Neuronal stem cell (in vitro differentiated cells): ENCODE data around the gene CEP95.

Source experiments
- DNase-seq: peaks from one replicate; pipeline ENCODE4 v3.0.0-alpha.2; 2013; ENCODE audit warnings: low spot score
- H2AFZ ChIP-seq: one replicate; pipeline ENCODE4 v1.6.1; 2013; ENCODE audit warnings: mild to moderate bottlenecking, low read length, inconsistent platforms
- H2AK5ac ChIP-seq: 2 replicates; pipeline ENCODE4 v1.6.1; 2013; ENCODE audit warnings: low read depth, mild to moderate bottlenecking, inconsistent platforms, low read length, moderate library complexity, mixed read lengths
- H2BK120ac ChIP-seq: 2 replicates; pipeline ENCODE4 v1.6.1; 2013; ENCODE audit warnings: low read depth, mild to moderate bottlenecking, inconsistent platforms, low read length, moderate library complexity, mixed read lengths
- H2BK12ac ChIP-seq: one replicate; pipeline ENCODE4 v1.6.1; 2013; ENCODE audit warnings: low read length, inconsistent platforms
- H2BK15ac ChIP-seq: 2 replicates; pipeline ENCODE4 v1.6.1; 2013; ENCODE audit warnings: mild to moderate bottlenecking, low read length, inconsistent platforms, mixed read lengths
- H2BK5ac ChIP-seq: one replicate; pipeline ENCODE4 v1.6.1; 2013; ENCODE audit warnings: inconsistent platforms, mild to moderate bottlenecking, low read length, moderate library complexity
- H3K14ac ChIP-seq: one replicate; pipeline ENCODE4 v1.6.1; 2013; ENCODE audit warnings: low read length, inconsistent platforms
- H3K18ac ChIP-seq: 2 replicates; pipeline ENCODE4 v1.6.1; 2013; ENCODE audit warnings: low read length, inconsistent platforms
- H3K23ac ChIP-seq: 2 replicates; pipeline ENCODE4 v1.6.1; 2013; ENCODE audit warnings: low read depth, mild to moderate bottlenecking, mixed read lengths, low read length, inconsistent platforms; ENCODE audit not compliant: poor library complexity
- H3K27ac ChIP-seq: replicated peaks from 3 replicates; pipeline ENCODE4 v1.5.1; 2013; ENCODE audit warnings: low read length, inconsistent platforms
- H3K27me3 ChIP-seq, 3 experiments: 2 replicates each; pipeline ENCODE4 v1.6.1; 2013; ENCODE audit warnings: low read length in 3 of 3, mild to moderate bottlenecking in 2 of 3, inconsistent platforms in 1 of 3, low read depth in 1 of 3, mixed read lengths in 1 of 3, moderate library complexity in 1 of 3; ENCODE audit not compliant: control insufficient read depth in 3 of 3, insufficient read depth in 3 of 3
- H3K36me3 ChIP-seq, 2 donors: replicated peaks in 1 of 2; 2 replicates each; pipeline ENCODE4 v1.6.1; 2013; ENCODE audit warnings: low read length in 2 of 2; ENCODE audit not compliant: control insufficient read depth in 2 of 2, insufficient read depth in 2 of 2
- H3K4ac ChIP-seq: 2 replicates; pipeline ENCODE4 v1.6.1; 2013; ENCODE audit warnings: inconsistent platforms, mild to moderate bottlenecking, low read length, moderate library complexity
- H3K4me1 ChIP-seq, 2 donors: 1 replicate in 1 of 2; 2 replicates in 1 of 2; pipeline ENCODE4 v1.6.1; 2013; ENCODE audit warnings: low read length in 2 of 2, low read depth in 1 of 2; ENCODE audit not compliant: control insufficient read depth in 2 of 2, insufficient read depth in 1 of 2
- H3K4me2 ChIP-seq: one replicate; pipeline ENCODE4 v1.6.1; 2013; ENCODE audit warnings: mild to moderate bottlenecking, low read length, inconsistent platforms; ENCODE audit not compliant: insufficient read depth, poor library complexity, severe bottlenecking
- H3K4me3 ChIP-seq, 2 donors: 2 replicates each; pipeline ENCODE4 v1.5.1; 2013; ENCODE audit warnings: low read length in 2 of 2, mild to moderate bottlenecking in 2 of 2, inconsistent platforms in 1 of 2, moderate library complexity in 1 of 2
- H3K79me1 ChIP-seq: one replicate; pipeline ENCODE4 v1.6.1; 2013; ENCODE audit warnings: low read depth, mild to moderate bottlenecking, inconsistent platforms, low read length, moderate library complexity
- H3K9ac ChIP-seq: one replicate; pipeline ENCODE4 v1.6.1; 2013; ENCODE audit warnings: mild to moderate bottlenecking, low read depth, low read length, inconsistent platforms; ENCODE audit not compliant: poor library complexity
- H3K9me3 ChIP-seq, 2 donors: replicated peaks in 1 of 2; 2 replicates each; pipeline versions ENCODE3 to v1.6.1; 2013; ENCODE audit warnings: low read length in 2 of 2, mild to moderate bottlenecking in 2 of 2, inconsistent platforms in 1 of 2, low read depth in 1 of 2, mixed read lengths in 1 of 2, moderate library complexity in 1 of 2; ENCODE audit not compliant: control insufficient read depth in 2 of 2, insufficient read depth in 1 of 2
- H4K8ac ChIP-seq: one replicate; pipeline ENCODE4 v1.6.1; 2013; ENCODE audit warnings: low read depth, mild to moderate bottlenecking, inconsistent platforms, low read length, moderate library complexity
- H4K91ac ChIP-seq: one replicate; pipeline ENCODE4 v1.6.1; 2013; ENCODE audit warnings: low read length, low read depth, mild to moderate bottlenecking, inconsistent platforms; ENCODE audit not compliant: poor library complexity
- WGBS, 2 donors: extraction: QIAGEN DNeasy Blood & Tissue Kit; methylation state at CpG; one replicate each; pipeline ENCODE4 v1.1.7; 2013; ENCODE audit warnings: missing lambda C conversion rate in 2 of 2, mixed read lengths in 1 of 2; ENCODE audit not compliant: insufficient read length in 2 of 2, insufficient replicate concordance in 1 of 2; ENCODE audit errors: extremely low coverage in 2 of 2; 5-methylcytosine and 5-hydroxymethylcytosine counted together

The CEP95 gene

DNA sequence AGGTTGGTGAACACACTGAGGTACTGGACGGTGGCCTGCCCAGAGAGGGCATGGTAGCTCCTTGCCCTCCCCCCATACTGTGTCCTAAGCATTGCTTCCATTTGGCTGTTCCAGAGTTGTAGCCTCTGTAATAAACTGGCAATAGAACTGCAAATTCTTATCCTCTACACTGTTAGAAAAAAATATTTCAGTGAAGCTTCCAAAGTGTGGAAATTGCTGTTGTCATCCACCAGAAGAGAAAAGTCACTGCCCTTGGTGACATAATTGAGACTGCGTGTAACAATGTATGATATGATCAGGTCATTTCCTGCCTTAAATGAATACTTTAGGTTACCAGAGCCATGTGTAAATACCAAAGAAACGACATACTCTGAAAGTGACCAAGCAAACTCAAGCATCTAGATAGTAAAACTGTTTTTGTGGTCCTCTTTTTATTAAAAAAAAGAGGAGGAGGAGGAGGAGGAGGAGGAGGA, 65.9 kb downstream of the CEP95 start:
- Histone ChIP-seq H3K4me2 (no peak overlapping the region), H3K4me3 (no peak overlapping the region), H3K36me3 (peaks cover 2 to 52% of the 10 kb centered on the region in 2 donors), H3K27me3 (no peaks in the 10 kb centered on the region), H3K9me3 (no peaks in the 10 kb centered on the region), H4K91ac (no peak overlapping the region), H3K4ac (no peak overlapping the region), H2AK5ac (no peak overlapping the region), H2BK120ac (no peak overlapping the region), H3K4me1 (no peaks in the 10 kb centered on the region), H3K18ac (no peak overlapping the region), H2AFZ (no peak overlapping the region), H4K8ac (no peak overlapping the region), H2BK15ac (no peak overlapping the region), H2BK5ac (no peak overlapping the region), H3K9ac (no peak overlapping the region), H3K14ac (no peak overlapping the region), H3K27ac (no peak overlapping the region), H2BK12ac (no peak overlapping the region), H3K79me1 (no peaks in the 10 kb centered on the region), H3K23ac (no peak overlapping the region)
- no peak for DNase-seq
- WGBS, 2 donors: no CpG with 5 or more reads among the region's 3 CpGs

GRCh38 chr17:64573214-64573613, 66.4 kb downstream of the CEP95 start:
- no peak overlapping the region for H2BK15ac ChIP-seq
- H3K4me3 ChIP-seq: no peak overlapping the region
- no peaks in the 10 kb centered on the region for H3K4me1 ChIP-seq
- peaks cover 2 to 55% of the 10 kb centered on the region in 2 donors for H3K36me3 ChIP-seq
- H3K4me2 ChIP-seq: no peak overlapping the region
- no peak overlapping the region for H3K27ac ChIP-seq
- no peak overlapping the region for H3K4ac ChIP-seq
- no peak overlapping the region for H3K23ac ChIP-seq
- H3K9ac ChIP-seq: no peak overlapping the region
- H3K18ac ChIP-seq: no peak overlapping the region
- no peak overlapping the region for H2BK5ac ChIP-seq
- H2BK120ac ChIP-seq: no peak overlapping the region
- no peak overlapping the region for H3K14ac ChIP-seq
- H3K9me3 ChIP-seq: no peaks in the 10 kb centered on the region
- H2AK5ac ChIP-seq: no peak overlapping the region
- H3K27me3 ChIP-seq: no peaks in the 10 kb centered on the region
- no peak overlapping the region for H4K91ac ChIP-seq
- H4K8ac ChIP-seq: no peak overlapping the region
- no peak for DNase-seq
- H2AFZ ChIP-seq: no peak overlapping the region
- H3K79me1 ChIP-seq: no peaks in the 10 kb centered on the region
- H2BK12ac ChIP-seq: no peak overlapping the region

GRCh38 chr17:64574646-64575045, 67.9 kb downstream of the CEP95 start:
- H3K18ac ChIP-seq: no peak overlapping the region
- no peak overlapping the region for H2BK15ac ChIP-seq
- H3K14ac ChIP-seq: no peak overlapping the region
- no peak overlapping the region for H2BK12ac ChIP-seq
- H2BK120ac ChIP-seq: no peak overlapping the region
- no peaks in the 10 kb centered on the region for H3K9me3 ChIP-seq
- H3K27ac ChIP-seq: no peak overlapping the region
- no CpG with 5 or more reads among the region's 1 CpG for WGBS, 2 donors
- no peak overlapping the region for H2AK5ac ChIP-seq
- DNase-seq: no peak
- H3K79me1 ChIP-seq: no peaks in the 10 kb centered on the region
- no peak overlapping the region for H3K4ac ChIP-seq
- H3K4me2 ChIP-seq: no peak overlapping the region
- H2BK5ac ChIP-seq: no peak overlapping the region
- no peak overlapping the region for H3K4me3 ChIP-seq
- H3K23ac ChIP-seq: no peak overlapping the region
- no peaks in the 10 kb centered on the region for H3K4me1 ChIP-seq
- no peak overlapping the region for H4K8ac ChIP-seq
- no peak overlapping the region for H4K91ac ChIP-seq
- no peak overlapping the region for H2AFZ ChIP-seq
- no peak overlapping the region for H3K9ac ChIP-seq
- H3K36me3 ChIP-seq: peaks cover 2 to 62% of the 10 kb centered on the region in 2 donors
- H3K27me3 ChIP-seq: no peaks in the 10 kb centered on the region

- Histone ChIP-seq H2AFZ (no peak overlapping the region), H4K8ac (no peak overlapping the region), H3K14ac (no peak overlapping the region), H3K9me3 (no peaks in the 10 kb centered on the region), H3K4ac (no peak overlapping the region), H3K4me3 (no peak overlapping the region), H3K4me1 (no peaks in the 10 kb centered on the region), H4K91ac (no peak overlapping the region), H3K27ac (no peak overlapping the region), H3K18ac (no peak overlapping the region), H2BK12ac (no peak overlapping the region), H2AK5ac (no peak overlapping the region), H2BK15ac (no peak overlapping the region), H3K36me3 (peaks cover 2 to 65% of the 10 kb centered on the region in 2 donors), H3K23ac (no peak overlapping the region), H3K9ac (no peak overlapping the region), H2BK5ac (no peak overlapping the region), H3K79me1 (no peaks in the 10 kb centered on the region), H2BK120ac (no peak overlapping the region), H3K27me3 (no peaks in the 10 kb centered on the region), H3K4me2 (no peak overlapping the region)
- no peak for DNase-seq
- no CpG with 5 or more reads among the region's 3 CpGs for WGBS, 2 donors
Observed at GRCh38 chr17:64575431-64575830, 68.7 kb downstream of the CEP95 start.
